Measurements from ENCODE around the gene DYRK1B. TPM values are rescaled to one million over a fixed set of nuclear protein-coding genes. Genes with fewer than 3 reads are reported as not detected.

DYRK1B gene
- total RNA-seq, 1 experiment from 2014 or later = 16.0 TPM

GRCh38 chr19:39867133-39867532 is 33.2 kb upstream of the DYRK1B start:
- intact Hi-C loops (cut with micrococcal nuclease; ENCODE audit: unreplicated experiment) = no loop called here

GRCh38 chr19:39865953-39866352 is 32.0 kb upstream of the DYRK1B start:
- Histone ChIP-seq H3K9me3 (ENCODE audit: low read depth, low read length, poor library complexity, severe bottlenecking) (no peaks in the 10 kb centered on the region), H3K4me3 (ENCODE audit: low read depth, low read length, poor library complexity, severe bottlenecking) (no peak overlapping the region), H3K27me3 (replicated peaks; ENCODE audit: insufficient read depth, low read depth, low read length, poor library complexity) (no peaks in the 10 kb centered on the region), H3K27ac (ENCODE audit: low read depth, low read length, poor library complexity, severe bottlenecking) (no peak overlapping the region), H3K36me3 (ENCODE audit: insufficient read depth, low read length, poor library complexity, severe bottlenecking) (peaks cover 4% of the 10 kb centered on the region), H3K4me1 (ENCODE audit: insufficient read depth, low read length, poor library complexity, severe bottlenecking) (no peaks in the 10 kb centered on the region)
- DNase-seq (ENCODE audit: low spot score) = no peak
- intact Hi-C loops (cut with micrococcal nuclease; ENCODE audit: unreplicated experiment) = no loop called here
- ChIA-PET POLR2A (ENCODE audit: low non-redundant PET) (no interaction called here), CTCF (no interaction called here)
- no TSS peak for BruUV-seq (replicated peaks)
- TF ChIP-seq EZH2 (IDR thresholded peaks at IDR 0.05; ENCODE audit: borderline replicate concordance, low read depth, low read length, poor library complexity, severe bottlenecking) = no peak
- no peak for TF ChIP-seq CTCF (conservative IDR thresholded peaks at IDR 0.05; ENCODE audit: low read depth, low read length)

More at GRCh38 chr19:39867133-39867532, 33.2 kb upstream of the DYRK1B start:
- Histone ChIP-seq H3K27ac (ENCODE audit: low read depth, low read length, poor library complexity, severe bottlenecking) (no peak overlapping the region), H3K27me3 (replicated peaks; ENCODE audit: insufficient read depth, low read depth, low read length, poor library complexity) (no peaks in the 10 kb centered on the region), H3K4me1 (ENCODE audit: insufficient read depth, low read length, poor library complexity, severe bottlenecking) (no peaks in the 10 kb centered on the region), H3K4me3 (ENCODE audit: low read depth, low read length, poor library complexity, severe bottlenecking) (no peak overlapping the region), H3K36me3 (ENCODE audit: insufficient read depth, low read length, poor library complexity, severe bottlenecking) (peaks cover 4% of the 10 kb centered on the region), H3K9me3 (ENCODE audit: low read depth, low read length, poor library complexity, severe bottlenecking) (no peaks in the 10 kb centered on the region)
- CTCF ChIA-PET = no interaction called here
- POLR2A ChIA-PET (ENCODE audit: low non-redundant PET) = no interaction called here
- no peak for DNase-seq (ENCODE audit: low spot score)
- no TSS peak for BruUV-seq (replicated peaks)
- TF ChIP-seq CTCF (conservative IDR thresholded peaks at IDR 0.05; ENCODE audit: low read depth, low read length) = no peak
- no peak for TF ChIP-seq EZH2 (IDR thresholded peaks at IDR 0.05; ENCODE audit: borderline replicate concordance, low read depth, low read length, poor library complexity, severe bottlenecking)

DNA sequence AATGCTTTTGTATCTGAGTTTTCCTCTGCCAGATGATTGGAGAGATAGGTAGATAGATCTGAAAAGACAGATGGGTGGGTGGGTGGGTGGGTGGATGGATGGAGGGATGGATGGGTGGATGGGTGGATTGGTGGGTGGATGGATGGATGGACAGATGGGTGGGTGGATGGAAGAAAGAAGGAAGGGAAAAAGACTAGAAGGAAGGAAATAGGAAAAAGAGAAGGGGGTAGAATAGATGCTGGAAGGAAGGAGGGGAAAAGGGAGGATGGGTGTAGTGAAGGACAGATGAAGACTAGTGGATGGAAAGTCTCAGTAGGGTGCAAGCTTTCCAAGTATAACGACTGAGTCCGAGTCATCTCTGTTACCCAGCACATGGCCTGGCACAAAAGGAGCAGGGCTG is 31.2 kb upstream of the DYRK1B start:
- ChIA-PET CTCF (no interaction called here), POLR2A (ENCODE audit: low non-redundant PET) (no interaction called here)
- no peak for DNase-seq (ENCODE audit: low spot score)
- intact Hi-C loops (cut with micrococcal nuclease; ENCODE audit: unreplicated experiment) = no loop called here
- Histone ChIP-seq H3K27ac (ENCODE audit: low read depth, low read length, poor library complexity, severe bottlenecking) (no peak overlapping the region), H3K4me3 (ENCODE audit: low read depth, low read length, poor library complexity, severe bottlenecking) (no peak overlapping the region), H3K4me1 (ENCODE audit: insufficient read depth, low read length, poor library complexity, severe bottlenecking) (no peaks in the 10 kb centered on the region), H3K9me3 (ENCODE audit: low read depth, low read length, poor library complexity, severe bottlenecking) (no peaks in the 10 kb centered on the region), H3K36me3 (ENCODE audit: insufficient read depth, low read length, poor library complexity, severe bottlenecking) (peaks cover 4% of the 10 kb centered on the region), H3K27me3 (replicated peaks; ENCODE audit: insufficient read depth, low read depth, low read length, poor library complexity) (no peaks in the 10 kb centered on the region)
- no TSS peak for BruUV-seq (replicated peaks)
- TF ChIP-seq CTCF (conservative IDR thresholded peaks at IDR 0.05; ENCODE audit: low read depth, low read length) = no peak
- TF ChIP-seq EZH2 (IDR thresholded peaks at IDR 0.05; ENCODE audit: borderline replicate concordance, low read depth, low read length, poor library complexity, severe bottlenecking) = no peak

All from A673 (cell line).